HEK293 (cell line): ENCODE results near the gene APBB2.

Experiments used
- CTCF ChIA-PET: fragments of 350-600 bp; formaldehyde crosslinking; extraction: SDS; loops from one replicate; lab custom pipeline; 2021; ENCODE audit warnings: antibody characterized with exemption; lab: Yijun Ruan, JAX
- POLR2A ChIA-PET: fragments of 300-600 bp; formaldehyde crosslinking; extraction: SDS; loops from one replicate; lab custom pipeline; 2020; ENCODE audit warnings: antibody characterized with exemption, inconsistent platforms; lab: Yijun Ruan, JAX
- H3K27ac ChIP-seq: fragments of 200-500 bp; sonication (Bioruptor generic); 2 replicates; pipeline ENCODE4 v1.5.1; 2014; ENCODE audit warnings: low read depth, low read length, control low read depth, inconsistent platforms; ENCODE audit errors: extremely low read depth
- H3K36me3 ChIP-seq, 2 experiments: fragments of 200-500 bp in 1 of 2; sonication (Bioruptor generic) in 1 of 2; 1 replicate in 1 of 2; 2 replicates in 1 of 2; pipeline ENCODE4 v1.5.1; 2014 to 2017; ENCODE audit warnings: inconsistent platforms in 2 of 2, low read length in 2 of 2; ENCODE audit not compliant: control insufficient read depth in 2 of 2, insufficient read depth in 1 of 2
- H3K4me1 ChIP-seq: fragments of 200-500 bp; sonication (Bioruptor generic); 2 replicates; pipeline ENCODE4 v1.5.1; 2014; ENCODE audit warnings: mild to moderate bottlenecking, low read length, inconsistent platforms; ENCODE audit not compliant: control insufficient read depth, insufficient read depth
- H3K4me3 ChIP-seq: 2 replicates; pipeline ENCODE4 v1.5.1; 2011; ENCODE audit warnings: low read depth, mild to moderate bottlenecking, control low read depth, low read length, moderate library complexity
- H3K9me3 ChIP-seq: fragments of 200-500 bp; sonication (Bioruptor generic); 2 replicates; pipeline ENCODE4 v1.5.1; 2014; ENCODE audit warnings: low read depth, low read length, inconsistent platforms; ENCODE audit not compliant: control insufficient read depth, insufficient read depth
- EGR2 ChIP-seq: fragments of 450-650 bp; formaldehyde crosslinking; IDR thresholded peaks from 2 replicates; pipeline ENCODE4 v1.5.1; 2016; ENCODE audit warnings: low read depth, missing biosample characterization, missing genetic modification characterization
- KLF9 ChIP-seq: fragments of 450-650 bp; formaldehyde crosslinking; IDR thresholded peaks from 2 replicates; pipeline ENCODE4 v1.5.1; 2016; ENCODE audit warnings: missing biosample characterization, missing genetic modification characterization, low read depth
- PRDM1 ChIP-seq: fragments of 450-650 bp; formaldehyde crosslinking; IDR thresholded peaks from 2 replicates; pipeline ENCODE4; 2016; ENCODE audit warnings: missing biosample characterization, missing genetic modification characterization
- ZFHX2 ChIP-seq: fragments of 450-650 bp; formaldehyde crosslinking; conservative IDR thresholded peaks from 2 replicates; pipeline ENCODE4 v1.5.1; 2016; ENCODE audit warnings: missing biosample characterization, missing genetic modification characterization
- ZFP37 ChIP-seq: fragments of 450-650 bp; formaldehyde crosslinking; IDR thresholded peaks from 2 replicates; pipeline ENCODE4 v1.5.1; 2016; ENCODE audit warnings: missing biosample characterization, missing genetic modification characterization
- ZNF266 ChIP-seq: fragments of 450-650 bp; formaldehyde crosslinking; IDR thresholded peaks from 2 replicates; pipeline ENCODE4 v1.5.1; 2016; ENCODE audit warnings: missing biosample characterization, missing genetic modification characterization, low read depth
- ZNF302 ChIP-seq: fragments of 450-650 bp; formaldehyde crosslinking; IDR thresholded peaks from 2 replicates; pipeline ENCODE4 v1.5.1; 2016; ENCODE audit warnings: missing biosample characterization, missing genetic modification characterization, low read depth
- ZNF324 ChIP-seq: fragments of 450-650 bp; formaldehyde crosslinking; IDR thresholded peaks from 2 replicates; pipeline ENCODE4 v1.5.1; 2016; ENCODE audit warnings: missing biosample characterization, missing genetic modification characterization
- ZNF335 ChIP-seq: fragments of 450-650 bp; formaldehyde crosslinking; conservative IDR thresholded peaks from 2 replicates; pipeline ENCODE4 v1.5.1; 2016; ENCODE audit warnings: missing biosample characterization, missing genetic modification characterization
- ZNF341 ChIP-seq: fragments of 450-650 bp; formaldehyde crosslinking; IDR thresholded peaks from 2 replicates; pipeline ENCODE4; 2016; ENCODE audit warnings: low read depth, missing biosample characterization, missing genetic modification characterization
- ZNF555 ChIP-seq: fragments of 450-650 bp; formaldehyde crosslinking; conservative IDR thresholded peaks from 2 replicates; pipeline ENCODE4 v1.5.1; 2017; ENCODE audit warnings: missing biosample characterization, mild to moderate bottlenecking, missing genetic modification characterization, inconsistent platforms
- ZNF654 ChIP-seq: fragments of 450-650 bp; formaldehyde crosslinking; IDR thresholded peaks from 2 replicates; pipeline ENCODE4 v1.5.1; 2016; ENCODE audit warnings: low read depth, missing biosample characterization, missing genetic modification characterization
- ZNF76 ChIP-seq: fragments of 450-650 bp; formaldehyde crosslinking; IDR thresholded peaks from 2 replicates; pipeline ENCODE4; 2016; ENCODE audit warnings: low read depth, missing biosample characterization, missing genetic modification characterization, borderline replicate concordance
- ZSCAN30 ChIP-seq: fragments of 450-650 bp; IDR thresholded peaks from 2 replicates; pipeline ENCODE4 v1.5.1; 2018; ENCODE audit warnings: missing biosample characterization, mild to moderate bottlenecking, missing genetic modification characterization, moderate library complexity
- TF ChIP-seq, protein P1 (sequence below): fragments of 450-650 bp; formaldehyde crosslinking; IDR thresholded peaks from 2 replicates; pipeline ENCODE4 v1.5.1; 2016; ENCODE audit warnings: missing biosample characterization, missing genetic modification characterization
- TF ChIP-seq, protein P2 (sequence below): fragments of 450-650 bp; formaldehyde crosslinking; conservative IDR thresholded peaks from 2 replicates; pipeline ENCODE4 v1.5.1; 2016; ENCODE audit warnings: low read depth, missing biosample characterization, missing genetic modification characterization
- TF ChIP-seq, protein P3 (sequence below): fragments of 450-650 bp; formaldehyde crosslinking; IDR thresholded peaks from 2 replicates; pipeline ENCODE4 v1.5.1; 2016; ENCODE audit warnings: missing biosample characterization, missing genetic modification characterization
- TF ChIP-seq, protein P4 (sequence below): fragments of 450-650 bp; formaldehyde crosslinking; IDR thresholded peaks from 2 replicates; pipeline ENCODE4 v1.5.1; 2016; ENCODE audit warnings: missing biosample characterization, missing genetic modification characterization
- TF ChIP-seq, protein P5 (sequence below): fragments of 450-650 bp; formaldehyde crosslinking; IDR thresholded peaks from 2 replicates; pipeline ENCODE4 v1.5.1; 2016; ENCODE audit warnings: missing biosample characterization, missing genetic modification characterization

APBB2 gene

DNA sequence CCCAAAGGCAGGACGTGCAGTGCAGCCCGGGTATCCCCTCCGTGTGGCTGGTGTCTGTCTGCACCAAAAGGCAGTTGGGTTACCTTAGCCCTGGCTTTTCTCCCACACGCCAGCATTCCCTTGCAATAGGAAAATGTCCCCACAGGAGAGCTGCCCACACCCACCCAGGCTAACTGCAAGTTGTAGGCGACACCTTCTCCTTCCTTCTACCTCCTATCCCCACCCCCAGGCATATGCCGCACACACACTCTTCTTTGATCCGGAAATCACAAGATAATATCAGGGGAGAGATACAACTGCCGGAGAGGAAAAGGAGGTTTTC, 444 bp upstream of the APBB2 start (continued):
- TF ChIP-seq, protein P1, sequence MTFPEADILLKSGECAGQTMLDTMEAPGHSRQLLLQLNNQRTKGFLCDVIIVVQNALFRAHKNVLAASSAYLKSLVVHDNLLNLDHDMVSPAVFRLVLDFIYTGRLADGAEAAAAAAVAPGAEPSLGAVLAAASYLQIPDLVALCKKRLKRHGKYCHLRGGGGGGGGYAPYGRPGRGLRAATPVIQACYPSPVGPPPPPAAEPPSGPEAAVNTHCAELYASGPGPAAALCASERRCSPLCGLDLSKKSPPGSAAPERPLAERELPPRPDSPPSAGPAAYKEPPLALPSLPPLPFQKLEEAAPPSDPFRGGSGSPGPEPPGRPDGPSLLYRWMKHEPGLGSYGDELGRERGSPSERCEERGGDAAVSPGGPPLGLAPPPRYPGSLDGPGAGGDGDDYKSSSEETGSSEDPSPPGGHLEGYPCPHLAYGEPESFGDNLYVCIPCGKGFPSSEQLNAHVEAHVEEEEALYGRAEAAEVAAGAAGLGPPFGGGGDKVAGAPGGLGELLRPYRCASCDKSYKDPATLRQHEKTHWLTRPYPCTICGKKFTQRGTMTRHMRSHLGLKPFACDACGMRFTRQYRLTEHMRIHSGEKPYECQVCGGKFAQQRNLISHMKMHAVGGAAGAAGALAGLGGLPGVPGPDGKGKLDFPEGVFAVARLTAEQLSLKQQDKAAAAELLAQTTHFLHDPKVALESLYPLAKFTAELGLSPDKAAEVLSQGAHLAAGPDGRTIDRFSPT (tag by site-specific recombination) = no peak
- TF ChIP-seq KLF9 (tag by site-specific recombination) (no peak), ZNF335 (tag by site-specific recombination) (peak; percentile 77), ZNF302 (tag by site-specific recombination) (no peak), ZNF654 (tag by site-specific recombination) (0 out of 2 replicates have a peak, but pooled peaks have one; percentile 1), ZFP37 (tag by site-specific recombination) (no peak), ZNF266 (tag by site-specific recombination) (no peak), ZSCAN30 (tag by site-specific recombination) (no peak), ZNF555 (tag by site-specific recombination) (no peak)
- TF ChIP-seq, protein P2, sequence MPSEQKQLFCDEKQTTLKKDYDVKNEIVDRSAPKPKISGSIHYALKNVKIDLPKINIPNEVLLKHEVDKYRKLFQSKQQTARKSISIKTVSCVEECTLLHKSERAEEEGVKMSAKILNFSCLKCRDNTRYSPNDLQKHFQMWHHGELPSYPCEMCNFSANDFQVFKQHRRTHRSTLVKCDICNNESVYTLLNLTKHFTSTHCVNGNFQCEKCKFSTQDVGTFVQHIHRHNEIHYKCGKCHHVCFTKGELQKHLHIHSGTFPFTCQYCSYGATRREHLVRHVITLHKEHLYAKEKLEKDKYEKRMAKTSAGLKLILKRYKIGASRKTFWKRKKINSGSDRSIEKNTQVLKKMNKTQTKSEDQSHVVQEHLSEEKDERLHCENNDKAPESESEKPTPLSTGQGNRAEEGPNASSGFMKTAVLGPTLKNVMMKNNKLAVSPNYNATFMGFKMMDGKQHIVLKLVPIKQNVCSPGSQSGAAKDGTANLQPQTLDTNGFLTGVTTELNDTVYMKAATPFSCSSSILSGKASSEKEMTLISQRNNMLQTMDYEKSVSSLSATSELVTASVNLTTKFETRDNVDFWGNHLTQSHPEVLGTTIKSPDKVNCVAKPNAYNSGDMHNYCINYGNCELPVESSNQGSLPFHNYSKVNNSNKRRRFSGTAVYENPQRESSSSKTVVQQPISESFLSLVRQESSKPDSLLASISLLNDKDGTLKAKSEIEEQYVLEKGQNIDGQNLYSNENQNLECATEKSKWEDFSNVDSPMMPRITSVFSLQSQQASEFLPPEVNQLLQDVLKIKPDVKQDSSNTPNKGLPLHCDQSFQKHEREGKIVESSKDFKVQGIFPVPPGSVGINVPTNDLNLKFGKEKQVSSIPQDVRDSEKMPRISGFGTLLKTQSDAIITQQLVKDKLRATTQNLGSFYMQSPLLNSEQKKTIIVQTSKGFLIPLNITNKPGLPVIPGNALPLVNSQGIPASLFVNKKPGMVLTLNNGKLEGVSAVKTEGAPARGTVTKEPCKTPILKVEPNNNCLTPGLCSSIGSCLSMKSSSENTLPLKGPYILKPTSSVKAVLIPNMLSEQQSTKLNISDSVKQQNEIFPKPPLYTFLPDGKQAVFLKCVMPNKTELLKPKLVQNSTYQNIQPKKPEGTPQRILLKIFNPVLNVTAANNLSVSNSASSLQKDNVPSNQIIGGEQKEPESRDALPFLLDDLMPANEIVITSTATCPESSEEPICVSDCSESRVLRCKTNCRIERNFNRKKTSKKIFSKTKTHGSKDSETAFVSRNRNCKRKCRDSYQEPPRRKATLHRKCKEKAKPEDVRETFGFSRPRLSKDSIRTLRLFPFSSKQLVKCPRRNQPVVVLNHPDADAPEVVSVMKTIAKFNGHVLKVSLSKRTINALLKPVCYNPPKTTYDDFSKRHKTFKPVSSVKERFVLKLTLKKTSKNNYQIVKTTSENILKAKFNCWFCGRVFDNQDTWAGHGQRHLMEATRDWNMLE (tag by site-specific recombination) = no peak
- TF ChIP-seq, protein P3, sequence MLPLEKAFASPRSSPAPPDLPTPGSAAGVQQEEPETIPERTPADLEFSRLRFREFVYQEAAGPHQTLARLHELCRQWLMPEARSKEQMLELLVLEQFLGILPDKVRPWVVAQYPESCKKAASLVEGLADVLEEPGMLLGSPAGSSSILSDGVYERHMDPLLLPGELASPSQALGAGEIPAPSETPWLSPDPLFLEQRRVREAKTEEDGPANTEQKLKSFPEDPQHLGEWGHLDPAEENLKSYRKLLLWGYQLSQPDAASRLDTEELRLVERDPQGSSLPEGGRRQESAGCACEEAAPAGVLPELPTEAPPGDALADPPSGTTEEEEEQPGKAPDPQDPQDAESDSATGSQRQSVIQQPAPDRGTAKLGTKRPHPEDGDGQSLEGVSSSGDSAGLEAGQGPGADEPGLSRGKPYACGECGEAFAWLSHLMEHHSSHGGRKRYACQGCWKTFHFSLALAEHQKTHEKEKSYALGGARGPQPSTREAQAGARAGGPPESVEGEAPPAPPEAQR (tag by site-specific recombination) = no peak
- TF ChIP-seq, protein P4, sequence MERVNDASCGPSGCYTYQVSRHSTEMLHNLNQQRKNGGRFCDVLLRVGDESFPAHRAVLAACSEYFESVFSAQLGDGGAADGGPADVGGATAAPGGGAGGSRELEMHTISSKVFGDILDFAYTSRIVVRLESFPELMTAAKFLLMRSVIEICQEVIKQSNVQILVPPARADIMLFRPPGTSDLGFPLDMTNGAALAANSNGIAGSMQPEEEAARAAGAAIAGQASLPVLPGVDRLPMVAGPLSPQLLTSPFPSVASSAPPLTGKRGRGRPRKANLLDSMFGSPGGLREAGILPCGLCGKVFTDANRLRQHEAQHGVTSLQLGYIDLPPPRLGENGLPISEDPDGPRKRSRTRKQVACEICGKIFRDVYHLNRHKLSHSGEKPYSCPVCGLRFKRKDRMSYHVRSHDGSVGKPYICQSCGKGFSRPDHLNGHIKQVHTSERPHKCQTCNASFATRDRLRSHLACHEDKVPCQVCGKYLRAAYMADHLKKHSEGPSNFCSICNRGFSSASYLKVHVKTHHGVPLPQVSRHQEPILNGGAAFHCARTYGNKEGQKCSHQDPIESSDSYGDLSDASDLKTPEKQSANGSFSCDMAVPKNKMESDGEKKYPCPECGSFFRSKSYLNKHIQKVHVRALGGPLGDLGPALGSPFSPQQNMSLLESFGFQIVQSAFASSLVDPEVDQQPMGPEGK (tag by site-specific recombination) = peak; percentile 10

DNA sequence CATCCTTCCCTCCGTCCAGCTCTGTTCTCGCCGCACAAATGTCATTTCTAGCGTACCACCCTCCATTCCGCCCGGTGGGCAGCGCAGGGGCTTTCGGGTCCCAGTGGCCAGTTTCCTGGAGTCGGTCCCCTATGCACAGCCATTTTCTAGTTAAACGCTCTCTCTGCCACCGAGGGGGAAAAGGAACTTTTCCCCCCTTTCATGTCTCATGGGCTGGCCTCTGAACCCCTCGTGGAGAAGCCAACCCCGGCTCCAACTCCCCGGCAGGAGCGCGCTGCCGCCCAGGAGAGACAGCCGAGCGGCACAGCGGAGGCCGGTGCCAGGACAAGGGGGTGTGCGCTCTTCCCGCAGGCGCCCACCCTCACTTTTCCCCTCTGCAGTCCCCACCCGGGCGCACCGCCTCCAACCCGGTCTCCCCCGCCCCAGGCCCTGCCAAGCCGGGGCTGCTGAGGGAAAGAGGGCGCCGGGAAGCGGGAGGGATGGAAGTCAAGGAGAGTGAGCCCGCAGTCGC, 662 bp downstream of the APBB2 start:
- H3K4me1 ChIP-seq = no peaks in the 10 kb centered on the region
- peak overlapping the region; percentile 80 for H3K4me3 ChIP-seq
- ChIA-PET POLR2A (interaction anchor here (0.7 to 1.9 kb wide), 9 partner anchors 9 to 295 kb away, joined by 3 to 8 read pairs (median 3); partner anchors contain the start of gene UCHL1), CTCF (interaction anchor here (0.6 to 4.0 kb wide), 15 partner anchors 9 to 289 kb away, joined by 3 to 57 read pairs (median 3); partner anchors contain the start of gene UCHL1)
- peak overlapping the region; percentile 81; the same call in 1 of the 2 replicates for H3K27ac ChIP-seq
- H3K36me3 ChIP-seq = no peaks in the 10 kb centered on the region
- no peaks in the 10 kb centered on the region for H3K9me3 ChIP-seq
- peak; percentile 86 for TF ChIP-seq ZNF76
- TF ChIP-seq EGR2 (tag by site-specific recombination) = 0 out of 2 replicates have a peak, but pooled peaks have one; percentile 7
- TF ChIP-seq ZNF324 (tag by site-specific recombination) = no peak
- TF ChIP-seq PRDM1 (tag by site-specific recombination) = peak; percentile 37
- TF ChIP-seq, protein P5, sequence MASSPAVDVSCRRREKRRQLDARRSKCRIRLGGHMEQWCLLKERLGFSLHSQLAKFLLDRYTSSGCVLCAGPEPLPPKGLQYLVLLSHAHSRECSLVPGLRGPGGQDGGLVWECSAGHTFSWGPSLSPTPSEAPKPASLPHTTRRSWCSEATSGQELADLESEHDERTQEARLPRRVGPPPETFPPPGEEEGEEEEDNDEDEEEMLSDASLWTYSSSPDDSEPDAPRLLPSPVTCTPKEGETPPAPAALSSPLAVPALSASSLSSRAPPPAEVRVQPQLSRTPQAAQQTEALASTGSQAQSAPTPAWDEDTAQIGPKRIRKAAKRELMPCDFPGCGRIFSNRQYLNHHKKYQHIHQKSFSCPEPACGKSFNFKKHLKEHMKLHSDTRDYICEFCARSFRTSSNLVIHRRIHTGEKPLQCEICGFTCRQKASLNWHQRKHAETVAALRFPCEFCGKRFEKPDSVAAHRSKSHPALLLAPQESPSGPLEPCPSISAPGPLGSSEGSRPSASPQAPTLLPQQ (tag by site-specific recombination) = no peak
- TF ChIP-seq, protein P4 (tag by site-specific recombination) = 0 out of 2 replicates have a peak, but pooled peaks have one; percentile 12
- peak; percentile 97 for TF ChIP-seq ZNF341 (tag by site-specific recombination)
- TF ChIP-seq ZFHX2 = peak; percentile 43; the same call in 1 of the 2 replicates
